NCI-H69 (cell line): ENCODE measurements around the gene AMFR.

ENCODE experiments used
- DNase-seq: peaks from one replicate; lab custom pipeline; 2025; lab: John Stamatoyannopoulos, UW

AMFR gene

GRCh38 chr16:56347166-56347565 is 78.2 kb downstream of the AMFR start:
- no peak for DNase-seq

- no peak for DNase-seq
These were observed 79.0 kb downstream of the AMFR start for GRCh38 chr16:56346131-56346890.

GRCh38 chr16:56345406-56346050 is 79.8 kb downstream of the AMFR start:
- DNase-seq, result no peak

GRCh38 chr16:56344518-56345405 is 80.6 kb downstream of the AMFR start:
- DNase-seq, result no peak

- no peak for DNase-seq
These were observed 81.5 kb downstream of the AMFR start for GRCh38 chr16:56343661-56344517.

GRCh38 chr16:56341656-56342399 is 83.5 kb downstream of the AMFR start:
- DNase-seq, result no peak

- DNase-seq, result no peak
These were observed 84.4 kb downstream of the AMFR start for GRCh38 chr16:56340864-56341365.

GRCh38 chr16:56340416-56340815 is 84.9 kb downstream of the AMFR start:
- DNase-seq, result no peak

- no peak for DNase-seq
These were observed 85.7 kb downstream of the AMFR start for GRCh38 chr16:56339431-56340195.

GRCh38 chr16:56338566-56339318 is 86.6 kb downstream of the AMFR start:
- DNase-seq, result no peak

- no peak for DNase-seq
These were observed 87.5 kb downstream of the AMFR start for GRCh38 chr16:56337858-56338325.

GRCh38 chr16:56337131-56337857 is 88.1 kb downstream of the AMFR start:
- DNase-seq, result no peak

- DNase-seq, result no peak
These were observed 88.6 kb downstream of the AMFR start for GRCh38 chr16:56336711-56337110.

GRCh38 chr16:56336071-56336688 is 89.2 kb downstream of the AMFR start:
- no peak for DNase-seq

- DNase-seq, result no peak
These were observed 90.6 kb downstream of the AMFR start for GRCh38 chr16:56334761-56335160.

GRCh38 chr16:56332464-56333079 is 92.8 kb downstream of the AMFR start:
- DNase-seq, result no peak

GRCh38 chr16:56331915-56332314 is 93.4 kb downstream of the AMFR start:
- DNase-seq, result peak; percentile 3

GRCh38 chr16:56331399-56331798 is 93.9 kb downstream of the AMFR start:
- no peak for DNase-seq
